Muscle layer of colon (tissue), 2 donors: ENCODE results near the gene KRT2.

Experiments
- H3K27ac ChIP-seq: one replicate; pipeline ENCODE4 v1.7.0; 2013; ENCODE audit warnings: low read depth, mild to moderate bottlenecking, low read length, moderate library complexity
- H3K27me3 ChIP-seq, 2 donors: one replicate each; pipeline ENCODE4 v1.7.0; 2013; ENCODE audit warnings: low read length in 2 of 2, mild to moderate bottlenecking in 2 of 2; ENCODE audit not compliant: insufficient read depth in 2 of 2, control insufficient read depth in 1 of 2
- H3K36me3 ChIP-seq: one replicate; pipeline ENCODE4 v1.7.0; 2013; ENCODE audit warnings: mild to moderate bottlenecking, low read length; ENCODE audit not compliant: insufficient read depth
- H3K4me1 ChIP-seq: one replicate; pipeline ENCODE4 v1.7.0; 2013; ENCODE audit warnings: mild to moderate bottlenecking, low read length; ENCODE audit not compliant: insufficient read depth
- H3K4me3 ChIP-seq, 2 donors: one replicate each; pipeline ENCODE4 v1.7.0; 2013; ENCODE audit warnings: low read length in 2 of 2, low read depth in 1 of 2, mild to moderate bottlenecking in 1 of 2, moderate library complexity in 1 of 2
- H3K9ac ChIP-seq: one replicate; pipeline ENCODE4 v1.7.0; 2013; ENCODE audit warnings: low read length
- H3K9me3 ChIP-seq: one replicate; pipeline ENCODE4 v1.7.0; 2013; ENCODE audit warnings: mild to moderate bottlenecking, low read length
- donor health status: abdominal sarcoma.
- donor health status: Adenocarcinoma of cecum.

Gene KRT2

DNA sequence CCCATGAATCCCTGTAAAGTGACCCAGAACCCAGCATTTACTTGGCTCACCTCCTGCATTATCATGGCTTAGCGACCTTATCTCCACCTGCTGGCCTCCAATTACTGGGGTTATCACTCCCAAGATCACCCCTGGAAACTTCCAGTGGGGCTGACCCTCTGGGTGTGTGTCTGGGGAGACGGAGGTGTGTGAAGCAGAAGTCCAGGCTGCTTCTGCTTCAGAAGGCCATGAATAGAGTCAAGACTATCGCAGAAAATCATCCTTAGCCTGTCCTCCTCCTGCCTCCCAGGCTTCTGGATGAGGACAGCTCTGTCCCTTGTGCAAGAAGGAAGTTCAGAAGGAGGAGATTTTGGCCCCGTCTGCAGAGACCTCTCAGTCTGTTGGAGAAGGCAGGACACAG lies 50.3 kb downstream of the KRT2 start:
- no peak overlapping the region for H3K4me3 ChIP-seq
- no peak overlapping the region for H3K9ac ChIP-seq
- H3K9me3 ChIP-seq: no peaks in the 10 kb centered on the region
- H3K27ac ChIP-seq: no peak overlapping the region
- no peaks in the 10 kb centered on the region for H3K4me1 ChIP-seq
- H3K27me3 ChIP-seq: peaks cover 9 to 19% of the 10 kb centered on the region in 2 donors
- H3K36me3 ChIP-seq: no peaks in the 10 kb centered on the region

DNA sequence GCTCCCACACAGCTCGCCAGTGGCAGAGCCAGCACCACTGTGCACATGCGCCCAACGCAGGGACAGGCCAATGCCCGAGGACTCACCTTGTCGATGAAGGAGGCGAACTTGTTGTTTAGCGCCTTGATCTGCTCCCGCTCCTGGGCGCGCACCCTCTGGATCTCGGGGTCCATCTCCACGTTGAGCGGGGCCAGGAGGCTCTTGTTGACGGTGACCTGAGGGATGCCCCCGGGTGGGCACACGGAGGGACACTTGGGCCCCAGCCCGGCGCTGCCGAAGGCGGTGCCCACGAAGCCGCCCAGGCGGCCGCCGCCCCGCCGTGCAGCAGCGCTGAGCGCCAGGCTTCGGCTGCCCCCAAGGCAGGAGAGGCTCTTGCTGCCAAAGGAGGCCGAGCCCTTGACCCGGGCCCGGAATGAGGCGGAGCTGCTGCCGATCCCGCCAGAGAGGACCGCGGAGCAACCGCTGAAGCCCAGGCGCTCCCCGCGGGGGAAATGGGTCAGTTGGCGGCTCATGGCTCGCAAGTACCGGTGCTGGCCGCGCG lies 51.0 kb downstream of the KRT2 start, which contains the start of gene KRT72:
Gene KRT72, minus strand, starts transcription at position 523 of the 541 bp plus-strand sequence. Its CDS starts 11 bp downstream, at position 512.
- Histone ChIP-seq H3K36me3 (no peaks in the 10 kb centered on the region), H3K27ac (no peak within 1 kb of the TSS), H3K9ac (no peak within 1 kb of the TSS), H3K4me1 (no peaks in the 10 kb centered on the region), H3K27me3 (peaks cover 9 to 19% of the 10 kb centered on the region in 2 donors), H3K9me3 (no peaks in the 10 kb centered on the region), H3K4me3 (no peak within 1 kb of the TSS)

DNA sequence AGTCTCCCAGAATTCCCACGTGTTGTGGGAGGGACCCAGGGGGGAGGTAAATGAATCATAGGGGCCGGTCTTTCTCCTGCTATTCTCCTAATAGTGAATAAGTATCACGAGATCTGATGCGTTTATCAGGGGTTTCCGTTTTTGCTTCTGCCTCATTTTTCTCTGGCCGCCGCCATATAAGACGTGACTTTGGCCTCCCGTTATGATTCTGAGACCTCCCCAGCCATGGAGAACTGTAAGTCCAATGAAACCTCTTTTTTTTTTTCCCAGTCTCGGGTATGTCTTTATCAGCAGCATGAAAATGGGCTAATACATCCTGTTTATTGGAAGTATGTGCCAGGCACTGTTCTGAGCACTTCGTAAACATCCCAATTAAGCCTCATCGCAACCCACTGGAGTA lies 51.5 kb downstream of the KRT2 start:
- Histone ChIP-seq H3K36me3 (no peaks in the 10 kb centered on the region), H3K27me3 (peaks cover 9 to 19% of the 10 kb centered on the region in 2 donors), H3K4me1 (no peaks in the 10 kb centered on the region), H3K9ac (no peak overlapping the region), H3K4me3 (no peak overlapping the region), H3K9me3 (no peaks in the 10 kb centered on the region), H3K27ac (no peak overlapping the region)

DNA sequence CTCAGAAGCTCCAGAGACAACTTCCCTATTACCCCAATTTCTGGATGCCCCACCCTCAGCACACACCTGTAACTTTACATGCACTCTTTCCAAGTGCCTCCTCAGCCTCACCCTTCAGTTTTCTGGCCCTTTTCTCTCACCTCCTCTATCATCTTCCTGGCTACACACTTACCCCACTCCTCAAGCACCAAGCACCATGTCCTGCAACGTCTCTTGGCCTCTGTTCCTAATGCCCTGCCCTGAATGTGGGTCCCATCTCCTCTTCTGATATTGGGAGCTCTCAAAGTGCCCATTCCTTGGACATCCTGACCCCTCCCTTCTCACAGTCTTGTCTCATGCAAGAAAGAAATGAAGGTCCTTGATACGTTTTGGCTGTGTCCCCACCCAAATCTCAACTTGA lies 51.9 kb downstream of the KRT2 start:
- Histone ChIP-seq H3K9ac (no peak overlapping the region), H3K36me3 (no peaks in the 10 kb centered on the region), H3K4me3 (no peak overlapping the region), H3K9me3 (no peaks in the 10 kb centered on the region), H3K27ac (no peak overlapping the region), H3K4me1 (no peaks in the 10 kb centered on the region), H3K27me3 (peaks cover 9 to 19% of the 10 kb centered on the region in 2 donors)

DNA sequence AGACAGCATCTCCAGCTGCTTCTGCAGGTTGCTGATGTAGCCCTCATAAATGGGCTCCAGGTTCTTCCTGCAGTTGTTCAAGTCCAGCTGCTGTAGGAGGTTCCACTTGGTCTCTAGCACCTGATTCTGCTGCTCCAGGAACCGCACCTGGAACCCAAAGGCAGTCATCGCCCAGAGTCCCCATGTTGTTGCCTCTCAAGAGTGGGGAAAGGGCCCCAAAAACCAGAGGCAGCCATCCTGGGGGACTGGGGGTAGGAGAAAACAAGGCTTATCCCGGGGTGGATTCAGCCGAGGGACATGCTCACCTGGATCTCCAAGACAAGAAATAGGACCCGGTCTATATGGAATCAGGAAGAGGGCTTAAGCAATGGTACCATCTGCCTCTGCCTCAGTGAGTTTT lies 53.0 kb downstream of the KRT2 start:
- no peaks in the 10 kb centered on the region for H3K4me1 ChIP-seq
- H3K4me3 ChIP-seq: no peak overlapping the region
- H3K27me3 ChIP-seq: peaks cover 9 to 19% of the 10 kb centered on the region in 2 donors
- no peaks in the 10 kb centered on the region for H3K9me3 ChIP-seq
- H3K27ac ChIP-seq: no peak overlapping the region
- H3K9ac ChIP-seq: no peak overlapping the region
- H3K36me3 ChIP-seq: no peaks in the 10 kb centered on the region
